Uterine smooth muscle cell (primary cell): ENCODE results near the gene ZIC4. TPM values are rescaled to one million over a fixed set of nuclear protein-coding genes. Genes with fewer than 3 reads are reported as not detected.

ENCODE experiments used
- total RNA-seq: library from RNA; depleted of rRNA; stranded (reverse); fragments of >200 nt; gene quantifications from 2 replicates; pipeline ENCODE4 v1.2.3, GENCODE V29; 2014

The ZIC4 gene
- total RNA-seq, result not detected in 2 replicates

GRCh38 chr3:147406028-147406931 lies at the start of gene ZIC4:
ZIC4 (minus strand) TSS chr3:147406543; CDS start chr3:147402797, 3,746 bp downstream.

GRCh38 chr3:147409143-147410115 lies 3.1 kb upstream of the ZIC4 start, which contains the start of gene ZIC1:
ZIC1 (plus strand) TSS chr3:147409365; CDS start chr3:147410113, 748 bp downstream.

Other genes with a start within 250 kb of the ZIC4 start
- gene ZIC1, start 2.8 kb upstream of the ZIC4 start, total RNA-seq, result not detected in 2 replicates